T-helper 2 cell (primary cell): ENCODE measurements around the gene YIF1A.
A peak's percentile ranks its signal among the peaks of the same experiment; 100 is the strongest.
"Not testable (repeated sequence)": the region's sequence is repeated elsewhere in the genome, so short reads cannot be mapped to it uniquely, and the experiment has no call there.

ENCODE experiments used
- DNase-seq, 5 experiments: peaks; one replicate each; pipeline versions ENCODE4 v3.0.0 to v3.0.0-alpha.2; 2012 to 2022

YIF1A gene

GRCh38 chr11:66325263-66325671 is 36.3 kb upstream of the YIF1A start:
- no peak for DNase-seq

GRCh38 chr11:66324664-66325063 is 35.7 kb upstream of the YIF1A start:
- DNase-seq = no peak

GRCh38 chr11:66323684-66324083 is 34.7 kb upstream of the YIF1A start:
- DNase-seq = no peak

- DNase-seq = no peak
Observed at GRCh38 chr11:66322732-66323427, 33.9 kb upstream of the YIF1A start.

GRCh38 chr11:66321606-66322005 is 32.7 kb upstream of the YIF1A start:
- no peak for DNase-seq

GRCh38 chr11:66320748-66321147 is 31.8 kb upstream of the YIF1A start:
- DNase-seq = not testable (repeated sequence)

- not testable (repeated sequence) for DNase-seq
Observed at GRCh38 chr11:66320289-66320688, 31.3 kb upstream of the YIF1A start.

- DNase-seq = no peak
Observed at GRCh38 chr11:66318600-66318970, 29.6 kb upstream of the YIF1A start.

- peak in 2 of 5 experiments; percentile 70 to 79 for DNase-seq
Observed at GRCh38 chr11:66317723-66318599, 29.0 kb upstream of the YIF1A start.

GRCh38 chr11:66317322-66317722 is 28.4 kb upstream of the YIF1A start:
- no peak for DNase-seq

GRCh38 chr11:66316849-66317251 is 27.9 kb upstream of the YIF1A start, which contains the start of gene CD248:
CD248 (minus strand) TSS chr11:66317044; CDS start chr11:66317027, 17 bp downstream.
- no peak for DNase-seq

GRCh38 chr11:66315921-66316811 is 27.2 kb upstream of the YIF1A start:
- no peak for DNase-seq

- no peak for DNase-seq
Observed at GRCh38 chr11:66315498-66315885, 26.5 kb upstream of the YIF1A start.

GRCh38 chr11:66314561-66315497 is 25.9 kb upstream of the YIF1A start:
- DNase-seq = no peak

GRCh38 chr11:66314186-66314501 is 25.2 kb upstream of the YIF1A start:
- DNase-seq = no peak

- DNase-seq = no peak
Observed at GRCh38 chr11:66313321-66314185, 24.6 kb upstream of the YIF1A start.

GRCh38 chr11:66312549-66313320 is 23.8 kb upstream of the YIF1A start:
- peak; percentile 91 to 99 (median 97) for DNase-seq

- DNase-seq = peak; percentile 74 to 99 (median 97)
Observed at GRCh38 chr11:66311965-66312548, 23.1 kb upstream of the YIF1A start.

GRCh38 chr11:66311470-66311964 is 22.6 kb upstream of the YIF1A start:
- DNase-seq = no peak
